NCI-H1436 treated with DMSO at 0.1 percent for 48 hours (cell line): ENCODE results near the gene SIRPG.
"Not testable (repeated sequence)": the region's sequence is repeated elsewhere in the genome, so short reads cannot be mapped to it uniquely, and the experiment has no call there.

Experiments used
- DNase-seq: peaks from one replicate; lab custom pipeline; 2025; lab: John Stamatoyannopoulos, UW

SIRPG gene

GRCh38 chr20:1635291-1635979 lies 22.1 kb downstream of the SIRPG start:
- no peak for DNase-seq

GRCh38 chr20:1633535-1633934 lies 24.0 kb downstream of the SIRPG start:
- DNase-seq: no peak

- no peak for DNase-seq
Measured at GRCh38 chr20:1632178-1632577, 25.4 kb downstream of the SIRPG start.

DNA sequence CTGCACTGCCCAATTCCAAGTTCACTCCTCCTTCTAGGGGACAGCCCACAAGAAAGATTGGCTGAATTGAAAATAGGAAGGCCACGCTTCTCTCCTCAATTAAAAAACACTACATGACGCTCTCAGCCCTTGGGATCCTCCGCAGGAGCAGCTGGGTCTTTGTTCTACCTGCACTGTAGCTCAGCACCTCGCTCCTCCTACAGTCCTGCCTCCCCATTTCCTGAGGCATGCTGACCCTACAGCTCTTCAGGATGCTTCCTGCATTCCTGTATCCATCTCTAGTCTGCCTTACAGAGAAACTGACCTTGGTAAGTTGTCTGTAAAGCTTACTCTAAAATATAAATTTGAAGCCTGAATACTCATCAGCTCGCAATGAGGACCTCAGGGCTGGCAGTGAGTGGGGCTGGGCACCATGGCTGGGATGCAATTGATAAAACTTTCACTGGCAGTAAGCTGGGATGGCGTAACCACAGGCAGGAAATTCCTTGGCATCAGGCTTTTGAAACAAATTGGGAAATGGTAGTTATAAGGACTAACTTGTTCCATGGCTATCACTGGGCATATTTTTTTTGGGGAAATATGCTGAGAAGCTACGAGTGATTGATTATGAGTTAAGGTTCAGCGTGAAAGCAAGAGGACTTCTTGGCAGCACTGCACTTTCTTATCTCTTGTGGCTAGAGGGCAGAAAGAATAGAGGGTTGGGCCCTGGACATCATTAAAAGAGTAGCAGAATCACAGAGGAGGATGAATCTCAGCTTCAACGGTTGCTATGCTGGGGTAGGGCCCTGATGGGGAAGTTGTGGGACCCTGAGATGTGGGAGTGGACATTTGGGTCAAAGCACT lies 26.0 kb downstream of the SIRPG start:
- DNase-seq: no peak

DNA sequence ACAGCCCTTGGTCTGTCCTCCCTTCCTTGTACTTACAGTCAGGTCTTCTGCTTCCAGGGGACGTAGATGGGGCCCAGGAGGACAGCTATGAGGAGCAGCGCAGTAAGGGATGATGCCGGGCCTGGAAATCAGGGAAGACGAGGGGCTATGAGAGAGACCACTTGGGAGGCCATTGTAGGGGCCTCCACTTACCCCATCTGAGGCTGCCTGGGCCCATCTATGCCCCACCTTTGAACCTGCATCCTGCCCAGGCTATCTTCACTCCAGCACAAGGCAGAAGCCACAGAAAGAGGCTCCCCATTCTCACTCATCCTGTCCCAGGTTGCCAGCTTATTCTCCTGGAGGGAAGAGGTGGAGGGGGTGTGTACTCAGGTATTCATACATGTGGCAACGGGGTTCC lies 27.4 kb downstream of the SIRPG start:
- DNase-seq: no peak

GRCh38 chr20:1629321-1629720 lies 28.3 kb downstream of the SIRPG start:
- no peak for DNase-seq

DNA sequence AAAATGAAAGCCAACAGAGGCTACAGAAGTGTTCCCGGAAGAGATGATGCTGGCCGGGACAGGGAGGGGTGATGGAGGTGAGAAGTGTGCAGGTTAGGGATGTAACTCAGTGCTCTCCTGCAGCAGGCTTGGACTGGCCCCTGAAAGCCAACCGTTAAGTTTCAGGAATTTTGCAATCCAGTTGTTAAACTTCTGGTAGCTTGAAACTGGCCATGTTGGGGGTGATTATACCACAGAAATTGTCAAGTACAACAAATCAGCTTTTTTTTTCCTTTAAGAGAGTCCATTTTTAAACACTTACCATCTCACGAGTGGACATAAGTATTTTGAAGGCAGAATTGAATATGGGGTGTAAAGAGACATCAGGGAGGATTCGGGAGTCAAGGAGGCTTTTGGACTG lies 29.0 kb downstream of the SIRPG start:
- no peak for DNase-seq

GRCh38 chr20:1627200-1627550 lies 30.4 kb downstream of the SIRPG start:
- no peak for DNase-seq

- DNase-seq: no peak
Measured at GRCh38 chr20:1626528-1627199, 30.9 kb downstream of the SIRPG start.

GRCh38 chr20:1625083-1625690 lies 32.4 kb downstream of the SIRPG start:
- no peak for DNase-seq

GRCh38 chr20:1623501-1624205 lies 33.9 kb downstream of the SIRPG start:
- DNase-seq: no peak

GRCh38 chr20:1622450-1622849 lies 35.1 kb downstream of the SIRPG start:
- no peak for DNase-seq

GRCh38 chr20:1621316-1621715 lies 36.3 kb downstream of the SIRPG start:
- DNase-seq: no peak

DNA sequence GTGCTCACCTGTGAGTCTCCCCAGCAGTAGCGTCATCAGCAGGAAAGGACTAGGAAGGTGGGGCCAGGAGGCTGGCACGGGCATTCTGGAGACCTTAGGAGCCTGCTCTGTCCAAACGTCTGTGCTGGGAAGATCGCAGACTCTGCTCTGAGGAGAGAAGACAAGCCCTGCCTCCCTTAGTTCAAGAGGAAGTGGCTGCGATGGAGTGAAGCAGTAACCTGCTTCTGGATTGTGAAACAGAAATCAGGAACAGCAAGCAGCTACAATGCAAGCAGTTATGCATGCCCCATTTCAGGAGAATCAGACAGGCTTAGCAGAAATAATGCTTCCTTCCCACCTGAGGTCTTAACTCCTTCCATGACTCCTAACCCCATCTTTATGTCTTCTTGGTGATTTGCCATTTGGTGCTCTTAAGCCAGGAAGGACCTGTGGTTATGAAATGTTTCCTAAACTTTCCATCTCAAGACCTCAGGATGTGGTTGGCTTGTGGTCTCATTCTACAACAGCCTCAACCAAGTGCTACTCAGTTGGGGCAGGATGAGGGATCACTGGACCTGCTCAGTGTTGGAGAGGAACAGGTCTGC lies 37.6 kb downstream of the SIRPG start, which contains the start of gene SIRPB1:
SIRPB1 (minus strand) TSS at position 149 of the 584 bp plus-strand sequence; CDS start at position 84, 65 bp downstream.
- DNase-seq: no peak

GRCh38 chr20:1618954-1619540 lies 38.5 kb downstream of the SIRPG start:
- DNase-seq: no peak

DNA sequence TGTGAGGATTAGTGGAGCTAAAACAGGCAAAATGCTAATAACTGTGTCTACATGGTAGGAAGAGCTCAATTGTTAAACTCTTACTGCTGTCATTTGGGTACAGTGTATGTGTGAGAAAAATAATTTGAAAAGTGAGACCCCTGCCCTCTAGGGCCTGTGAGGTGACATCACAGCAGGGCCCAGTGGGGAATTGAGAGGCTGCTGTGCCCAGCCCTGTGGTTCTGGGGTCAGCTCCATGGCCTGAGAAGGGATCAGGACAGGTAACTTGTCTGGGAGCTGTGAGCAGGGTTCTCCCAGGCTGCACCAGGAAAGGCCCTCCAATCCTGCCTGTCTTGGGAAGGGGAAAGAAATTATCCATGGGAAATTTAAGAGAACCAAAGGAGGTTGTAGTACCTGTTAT lies 39.1 kb downstream of the SIRPG start:
- DNase-seq: no peak

- DNase-seq: no peak
Measured at GRCh38 chr20:1616858-1617434, 40.6 kb downstream of the SIRPG start.

GRCh38 chr20:1610404-1610803 lies 47.2 kb downstream of the SIRPG start:
- not testable (repeated sequence) for DNase-seq

DNA sequence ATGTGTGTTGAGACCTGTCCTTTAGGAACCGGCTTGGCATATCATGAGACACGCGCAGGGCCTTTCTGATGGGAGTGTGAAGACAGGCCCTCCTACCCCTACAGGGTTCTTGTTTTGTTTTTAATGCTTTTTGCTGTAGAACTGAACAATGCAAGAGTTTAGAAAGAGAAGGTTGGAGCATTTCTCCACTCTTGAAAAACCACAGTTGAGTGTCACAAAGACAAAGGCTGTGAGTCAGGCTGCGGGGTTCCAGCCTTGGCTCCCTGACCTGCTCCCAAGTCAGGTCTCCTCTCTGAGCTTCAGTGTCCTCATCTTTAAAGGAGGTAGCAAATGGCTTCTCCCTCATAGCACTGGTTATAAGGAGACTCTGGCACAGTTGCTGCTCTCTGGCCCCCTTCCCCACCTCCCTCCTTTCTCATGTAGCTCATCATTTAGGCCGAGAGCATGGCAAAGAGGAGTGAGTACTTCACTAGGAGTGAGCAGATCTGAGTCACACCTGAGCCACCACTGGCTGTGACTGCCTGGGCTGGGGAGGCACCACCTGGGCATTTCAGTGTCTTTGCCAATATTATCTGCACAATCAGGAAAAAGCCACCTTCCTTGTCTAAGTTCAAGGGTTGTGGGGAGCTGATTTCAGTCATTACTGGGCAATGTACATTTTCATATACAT lies 48.8 kb downstream of the SIRPG start:
- not testable (repeated sequence) for DNase-seq

DNA sequence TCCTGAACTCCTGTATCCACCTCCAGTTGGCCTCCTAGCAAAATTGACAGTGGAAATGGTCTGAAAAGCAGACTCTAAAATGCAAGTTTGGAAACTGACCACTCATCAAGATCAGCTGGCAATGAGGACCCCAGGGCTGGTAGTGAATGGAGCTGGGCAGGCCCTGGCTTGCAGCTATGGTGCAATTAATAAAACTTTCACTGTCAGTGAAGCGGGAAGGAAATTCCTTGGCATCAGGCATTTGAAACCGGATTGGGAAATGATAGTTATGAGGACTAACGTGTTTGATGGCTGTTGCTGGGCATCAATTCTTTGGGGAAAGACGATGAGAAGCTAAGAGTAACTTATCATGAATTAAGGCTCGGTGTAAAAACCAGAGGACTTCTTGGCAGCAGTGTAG lies 56.8 kb downstream of the SIRPG start:
- no peak for DNase-seq
